Coronary artery (tissue), 2 donors: ENCODE results near the gene NTN3.
A peak's percentile ranks its signal among the peaks of the same experiment; 100 is the strongest.

Source experiments
- DNase-seq: peaks from one replicate; pipeline ENCODE4 v3.0.0-alpha.2; 2017; ENCODE audit warnings: low spot score
- H3K27ac ChIP-seq, 2 donors: fragments of 200-600 bp; sonication (generic); one replicate each; pipeline ENCODE4 v1.5.1; 2016 to 2019
- H3K4me3 ChIP-seq: fragments of 200-600 bp; sonication (generic); 2 replicates; pipeline ENCODE4 v1.5.1; 2016; ENCODE audit warnings: mild to moderate bottlenecking, moderate library complexity
- TF ChIP-seq, protein P1 (sequence below): fragments of 200-600 bp; sonication (generic); IDR thresholded peaks from one replicate; pipeline ENCODE4 v1.5.1; 2019; ENCODE audit warnings: antibody characterized with exemption

The NTN3 gene

DNA sequence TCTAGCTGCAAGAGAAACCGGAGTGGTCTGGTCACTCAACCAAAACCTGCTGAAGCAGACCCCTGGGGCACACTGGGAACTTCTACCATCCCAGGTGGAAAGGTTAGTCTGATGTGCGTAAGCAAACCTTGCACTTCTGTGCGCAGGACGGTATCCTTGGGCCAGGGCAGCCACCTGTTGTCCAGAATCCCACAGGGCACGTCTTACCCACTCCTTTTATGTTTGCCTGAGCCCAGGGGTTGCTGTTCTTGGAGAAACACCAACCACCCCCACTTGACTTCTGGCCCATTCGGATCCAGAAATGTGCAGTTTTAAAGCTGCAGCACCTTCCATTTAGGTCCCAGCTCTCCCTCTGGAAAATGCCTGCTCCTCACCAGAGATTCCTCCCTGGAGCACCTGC, 22.5 kb downstream of the NTN3 start:
- no peak overlapping the region for H3K4me3 ChIP-seq
- TF ChIP-seq, protein P1, sequence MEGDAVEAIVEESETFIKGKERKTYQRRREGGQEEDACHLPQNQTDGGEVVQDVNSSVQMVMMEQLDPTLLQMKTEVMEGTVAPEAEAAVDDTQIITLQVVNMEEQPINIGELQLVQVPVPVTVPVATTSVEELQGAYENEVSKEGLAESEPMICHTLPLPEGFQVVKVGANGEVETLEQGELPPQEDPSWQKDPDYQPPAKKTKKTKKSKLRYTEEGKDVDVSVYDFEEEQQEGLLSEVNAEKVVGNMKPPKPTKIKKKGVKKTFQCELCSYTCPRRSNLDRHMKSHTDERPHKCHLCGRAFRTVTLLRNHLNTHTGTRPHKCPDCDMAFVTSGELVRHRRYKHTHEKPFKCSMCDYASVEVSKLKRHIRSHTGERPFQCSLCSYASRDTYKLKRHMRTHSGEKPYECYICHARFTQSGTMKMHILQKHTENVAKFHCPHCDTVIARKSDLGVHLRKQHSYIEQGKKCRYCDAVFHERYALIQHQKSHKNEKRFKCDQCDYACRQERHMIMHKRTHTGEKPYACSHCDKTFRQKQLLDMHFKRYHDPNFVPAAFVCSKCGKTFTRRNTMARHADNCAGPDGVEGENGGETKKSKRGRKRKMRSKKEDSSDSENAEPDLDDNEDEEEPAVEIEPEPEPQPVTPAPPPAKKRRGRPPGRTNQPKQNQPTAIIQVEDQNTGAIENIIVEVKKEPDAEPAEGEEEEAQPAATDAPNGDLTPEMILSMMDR: no peak
- DNase-seq: no peak
- no peak overlapping the region for H3K27ac ChIP-seq

DNA sequence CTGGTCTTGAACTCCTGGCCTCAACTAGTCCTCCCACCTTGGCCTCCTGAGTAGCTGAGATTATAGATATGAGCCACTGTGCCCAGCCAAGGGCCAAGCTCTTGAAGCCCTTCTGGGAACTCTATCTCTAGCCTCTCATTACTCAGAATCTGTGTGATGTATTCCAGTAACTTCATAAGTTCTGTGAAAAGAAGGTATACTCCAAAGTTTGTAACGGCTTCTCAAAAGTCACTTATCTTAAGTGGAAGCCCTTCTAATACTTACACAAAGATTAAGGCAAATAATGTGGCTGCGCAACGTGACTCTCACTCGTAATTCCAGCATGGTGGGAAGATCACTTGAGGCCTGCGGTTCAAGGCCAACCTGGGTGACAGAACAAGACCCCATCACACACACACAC, 23.5 kb downstream of the NTN3 start:
- no peak for DNase-seq
- TF ChIP-seq, protein P1: no peak
- Histone ChIP-seq H3K4me3 (no peak overlapping the region), H3K27ac (no peak overlapping the region)

- no peak overlapping the region for H3K4me3 ChIP-seq
- TF ChIP-seq, protein P1: no peak
- DNase-seq: no peak
- no peak overlapping the region for H3K27ac ChIP-seq
Observed at GRCh38 chr16:2495041-2495440, 23.9 kb downstream of the NTN3 start.

- Histone ChIP-seq H3K4me3 (no peak overlapping the region), H3K27ac (peak overlapping the region in 1 of 2 donors; percentile 13)
- TF ChIP-seq, protein P1: no peak
- DNase-seq: no peak
Observed at GRCh38 chr16:2496223-2497115, 25.4 kb downstream of the NTN3 start.

- TF ChIP-seq, protein P1: no peak
- Histone ChIP-seq H3K4me3 (no peak overlapping the region), H3K27ac (peak overlapping the region in 1 of 2 donors; percentile 13)
- DNase-seq: no peak
Observed at GRCh38 chr16:2497116-2497630, 26.1 kb downstream of the NTN3 start.

- no peak for DNase-seq
- TF ChIP-seq, protein P1: no peak
- no peak overlapping the region for H3K4me3 ChIP-seq
- no peak overlapping the region for H3K27ac ChIP-seq
Observed at GRCh38 chr16:2497695-2498484, 26.8 kb downstream of the NTN3 start.
